T-helper 22 cell (primary cell): ENCODE measurements around the gene TOR2A.

Source experiments
- DNase-seq: peaks from one replicate; pipeline ENCODE4 v3.0.0-alpha.2; 2020; ENCODE audit warnings: low read depth

Gene TOR2A

DNA sequence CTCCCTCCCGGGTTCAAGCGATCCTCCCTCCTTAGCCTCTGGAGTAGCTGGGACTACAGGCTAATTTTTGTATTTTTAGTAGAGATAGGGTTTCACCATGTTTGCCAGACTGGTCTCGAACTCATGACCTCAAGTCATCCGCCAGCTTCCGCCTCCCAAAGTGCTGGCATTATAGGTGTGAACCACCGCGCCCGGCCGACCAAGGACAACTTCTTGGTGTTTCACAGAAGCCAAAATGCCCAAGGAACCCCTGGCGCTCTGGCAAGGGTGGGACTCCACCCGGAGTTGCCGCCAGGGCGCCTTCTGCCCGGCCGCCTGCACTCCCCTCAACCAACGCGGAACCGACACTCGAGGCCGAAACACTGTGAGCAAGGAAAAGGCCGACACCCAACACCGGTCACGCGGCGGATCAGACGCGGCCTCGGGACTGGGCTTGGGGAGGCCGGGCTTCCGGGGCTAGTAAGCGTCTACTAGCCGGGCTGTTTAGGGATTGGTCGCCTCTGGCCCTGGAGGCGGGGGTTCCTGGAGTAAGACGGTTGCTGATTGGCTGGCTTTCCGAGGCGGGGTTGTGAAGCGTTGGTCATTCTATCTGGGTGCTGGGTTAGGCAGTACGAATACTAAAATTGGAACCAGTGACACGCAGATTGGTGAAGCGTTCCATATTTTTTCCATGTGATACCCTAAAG lies 36.0 kb downstream of the TOR2A start:
- peak; percentile 70 for DNase-seq

DNA sequence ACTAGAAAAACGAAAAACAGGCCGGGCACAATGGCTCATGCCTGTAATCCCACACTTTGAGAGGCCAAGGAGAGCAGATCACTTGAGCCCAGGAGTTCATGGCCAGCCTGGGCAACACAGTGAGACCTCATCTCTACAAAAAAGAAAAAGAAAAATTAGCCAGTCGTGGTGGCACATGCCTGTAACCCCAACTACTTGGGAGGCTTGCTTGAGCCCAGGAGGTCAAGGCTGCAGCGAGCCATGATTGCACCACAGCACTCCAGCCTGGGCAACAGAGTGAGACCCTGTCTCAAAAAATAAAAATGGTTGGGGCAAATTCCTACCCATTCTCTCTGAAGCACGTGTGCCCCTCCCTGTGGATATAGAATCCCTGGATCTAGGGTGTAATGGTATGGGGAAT lies 36.7 kb downstream of the TOR2A start:
- no peak for DNase-seq

DNA sequence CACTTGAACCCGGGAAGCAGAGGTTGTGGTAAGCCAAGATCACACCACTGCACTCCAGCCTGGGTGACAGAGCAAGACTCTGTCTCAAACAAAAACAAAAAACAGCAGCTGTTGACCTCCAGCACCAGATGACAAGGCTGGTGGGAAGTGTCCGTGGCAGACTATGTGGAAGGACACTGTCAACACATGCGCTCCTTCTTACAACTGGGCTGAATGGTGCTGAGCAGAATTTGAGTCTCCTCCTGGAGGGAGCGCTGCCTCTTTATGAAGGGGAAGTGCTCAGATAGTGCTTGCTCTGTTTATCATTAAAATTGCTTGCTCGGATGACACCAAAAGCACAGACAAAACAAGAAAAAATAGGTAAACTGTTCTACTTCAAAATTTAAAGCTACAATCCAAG lies 37.5 kb downstream of the TOR2A start:
- DNase-seq = no peak

DNA sequence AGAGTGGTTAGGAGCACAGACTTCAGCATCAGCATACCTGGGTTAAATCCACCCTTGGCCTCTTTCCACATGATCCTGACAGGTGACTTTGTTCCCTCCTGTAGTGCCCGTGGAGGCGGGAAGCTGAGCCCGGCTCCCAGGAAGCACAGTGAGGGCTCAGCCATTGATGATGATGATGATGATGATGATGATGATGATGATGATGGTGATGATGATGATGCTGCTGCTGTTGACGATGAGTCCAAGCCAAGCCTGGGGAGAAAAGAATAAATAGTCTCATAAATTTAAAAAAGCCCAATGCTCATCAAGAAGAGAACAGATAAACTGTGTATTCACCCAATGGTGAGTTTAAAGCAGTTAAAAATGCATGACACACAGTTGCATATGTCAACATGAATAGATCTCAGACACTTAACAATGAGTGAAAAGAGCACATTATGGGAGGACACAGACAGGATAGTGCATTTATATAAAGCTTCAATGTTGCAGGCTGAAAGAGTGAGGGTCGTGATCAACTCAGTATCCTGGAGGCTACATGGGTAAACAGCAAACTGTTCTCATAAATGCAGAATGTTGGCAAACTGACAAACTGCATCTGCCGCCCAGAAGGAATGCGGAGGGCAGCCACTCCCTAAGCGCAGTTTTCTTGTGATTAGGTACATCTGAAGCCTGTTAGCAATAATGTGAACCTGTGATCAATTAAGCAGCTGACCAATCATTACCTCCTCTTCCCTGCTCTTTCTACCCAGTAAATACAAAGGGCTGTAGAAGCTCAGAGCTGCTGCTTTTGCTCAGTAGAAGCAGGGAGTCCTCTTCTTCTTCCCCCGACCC lies 40.0 kb downstream of the TOR2A start:
- DNase-seq = no peak

DNA sequence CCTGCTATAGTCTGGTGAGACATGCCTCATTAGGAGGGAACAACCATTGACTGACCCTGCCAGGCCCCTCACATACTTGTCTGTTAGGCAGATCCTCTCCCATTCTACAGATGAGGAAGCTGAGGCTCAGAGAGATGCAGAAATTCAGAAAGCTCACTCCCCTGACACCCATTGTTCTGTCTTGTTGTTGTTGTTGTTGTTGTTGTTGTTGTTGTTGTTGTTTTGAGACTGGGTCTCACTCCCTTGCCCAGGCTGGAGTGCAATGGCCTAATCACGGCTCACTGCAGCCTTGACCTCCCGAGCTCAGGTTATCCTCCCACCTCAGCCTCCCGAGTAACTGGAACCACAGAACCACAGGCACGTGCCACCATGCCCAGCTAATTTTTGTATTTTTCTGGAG lies 41.4 kb downstream of the TOR2A start:
- no peak for DNase-seq

DNA sequence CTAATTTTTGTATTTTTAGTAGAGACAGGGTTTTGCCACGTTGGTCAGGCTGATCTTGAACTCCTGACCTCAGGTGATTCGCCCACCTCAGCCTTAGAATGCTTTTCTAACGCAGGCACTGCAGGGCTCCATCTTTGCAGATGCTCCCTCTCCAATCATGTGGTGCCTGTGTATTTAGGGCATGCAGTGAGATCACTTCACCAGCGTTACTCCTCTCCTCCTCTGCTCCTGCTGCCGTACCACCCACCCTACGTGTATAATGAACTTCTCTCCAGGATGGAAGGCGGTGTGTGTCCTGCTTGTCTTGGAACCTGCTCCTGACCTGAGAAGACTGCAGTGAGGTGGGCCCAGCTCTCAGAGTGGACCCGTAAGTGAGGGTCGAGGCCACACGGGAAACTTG lies 42.0 kb downstream of the TOR2A start:
- no peak for DNase-seq

DNA sequence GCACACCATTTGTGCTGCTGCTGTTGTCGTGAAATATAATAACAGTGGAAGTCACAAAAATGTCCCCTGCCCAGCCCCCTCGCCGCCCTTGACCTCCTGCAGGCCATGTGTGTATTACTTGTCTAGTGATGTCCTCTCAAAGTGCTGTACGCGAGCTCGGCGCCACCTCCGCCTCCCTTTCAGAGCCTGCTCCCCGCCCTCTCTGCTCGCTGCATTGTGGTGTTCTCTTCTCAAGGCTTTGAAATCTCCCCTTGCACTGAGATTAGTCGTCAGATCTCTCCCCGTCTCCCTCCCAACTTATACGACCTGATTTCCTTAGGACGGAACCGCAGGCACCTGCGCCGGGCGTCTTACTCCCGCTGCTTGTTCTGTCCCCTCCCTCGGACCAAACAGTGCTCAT lies 43.0 kb downstream of the TOR2A start:
- no peak for DNase-seq

DNA sequence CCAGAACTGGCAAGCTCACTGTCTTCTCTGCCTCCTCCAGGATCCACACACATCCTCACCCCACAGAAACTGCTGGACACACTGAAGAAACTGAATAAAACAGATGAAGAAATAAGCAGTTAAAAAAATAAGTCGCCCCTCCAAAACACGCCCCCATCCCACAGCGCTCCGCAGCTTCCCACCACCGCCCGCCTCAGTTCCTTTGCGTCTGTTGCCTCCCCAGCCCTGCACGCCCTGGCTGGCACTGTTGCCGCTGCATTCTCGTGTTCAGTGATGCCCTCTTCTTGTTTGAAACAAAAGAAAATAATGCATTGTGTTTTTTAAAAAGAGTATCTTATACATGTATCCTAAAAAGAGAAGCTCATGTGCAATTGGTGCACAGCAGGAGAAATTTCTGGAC lies 44.4 kb downstream of the TOR2A start:
- DNase-seq = no peak

DNA sequence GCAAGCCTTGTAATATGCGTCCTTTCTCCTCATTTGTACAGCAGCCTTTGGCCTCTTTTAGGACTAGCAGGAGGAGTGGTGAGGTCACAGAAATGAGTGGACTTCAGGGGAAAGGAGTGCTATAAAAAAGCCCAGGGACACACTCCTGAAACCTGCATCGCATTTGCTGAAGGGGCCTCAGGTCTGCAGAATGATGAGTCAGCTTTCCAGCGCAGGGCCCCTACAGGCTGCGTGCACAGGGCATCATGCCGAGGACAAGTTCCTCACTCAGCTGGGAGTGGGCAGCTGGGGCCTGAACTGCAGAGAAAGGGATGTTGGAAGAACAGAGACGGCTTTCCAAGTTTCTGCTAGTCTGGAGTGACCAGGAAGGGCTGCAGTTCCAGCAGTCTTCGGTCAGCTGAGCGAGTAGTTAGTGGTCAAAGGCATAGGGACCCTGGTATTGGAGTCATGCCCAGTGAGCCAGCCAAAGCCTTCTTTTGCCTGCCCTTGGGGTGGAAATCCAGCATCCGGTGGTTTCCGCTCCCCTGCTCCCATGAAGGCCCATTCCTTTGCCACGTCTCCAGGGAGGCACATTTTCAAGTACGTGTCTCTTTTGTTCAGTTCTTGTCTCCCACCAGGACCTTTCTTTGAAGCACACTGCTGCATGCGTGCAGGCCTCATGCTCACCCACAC lies 45.6 kb downstream of the TOR2A start:
- no peak for DNase-seq

DNA sequence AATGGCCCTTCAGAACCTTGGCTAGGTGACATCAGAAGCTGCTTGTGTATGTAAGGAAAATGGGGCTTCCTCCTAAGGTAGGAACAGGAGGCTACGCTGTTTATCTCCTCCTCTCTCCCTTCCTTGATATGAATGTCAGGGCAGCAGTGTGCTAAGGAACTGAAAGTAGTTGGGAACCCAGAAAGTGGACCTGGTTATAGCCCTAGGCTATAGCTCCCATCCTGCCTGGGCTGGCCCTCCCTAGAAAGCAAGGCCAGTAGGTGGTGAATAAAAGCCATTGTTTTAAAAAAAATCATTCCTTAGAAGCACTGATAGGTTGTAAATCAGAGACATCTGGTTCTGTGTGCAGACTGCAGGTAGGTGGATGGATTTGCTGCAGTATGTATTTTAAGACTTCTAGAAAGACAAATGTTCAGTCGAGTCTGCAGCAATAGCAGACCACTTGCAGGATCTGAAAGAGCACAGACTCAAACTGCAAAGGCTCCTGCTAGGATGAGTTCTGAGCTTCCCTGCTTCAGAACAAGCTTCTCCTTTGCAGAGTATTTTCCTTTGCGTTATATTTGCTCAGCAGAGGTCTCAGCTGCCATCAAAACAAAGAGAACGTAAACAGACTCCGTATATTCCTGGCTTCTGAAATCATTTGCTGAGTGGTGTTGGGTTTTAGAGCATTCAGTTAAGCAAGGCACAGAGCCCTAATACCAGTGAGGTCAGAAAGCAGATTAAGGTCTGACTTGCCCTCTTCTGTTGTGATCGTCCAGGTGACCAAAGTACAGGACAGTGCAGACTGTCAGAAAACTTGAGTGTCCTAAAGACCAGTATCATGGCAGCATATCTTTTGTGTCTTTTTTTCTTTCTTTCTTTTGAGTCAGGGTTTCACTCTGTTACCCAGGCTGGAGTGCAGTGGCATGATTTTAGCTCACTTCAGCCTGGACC lies 48.4 kb downstream of the TOR2A start:
- no peak for DNase-seq

DNA sequence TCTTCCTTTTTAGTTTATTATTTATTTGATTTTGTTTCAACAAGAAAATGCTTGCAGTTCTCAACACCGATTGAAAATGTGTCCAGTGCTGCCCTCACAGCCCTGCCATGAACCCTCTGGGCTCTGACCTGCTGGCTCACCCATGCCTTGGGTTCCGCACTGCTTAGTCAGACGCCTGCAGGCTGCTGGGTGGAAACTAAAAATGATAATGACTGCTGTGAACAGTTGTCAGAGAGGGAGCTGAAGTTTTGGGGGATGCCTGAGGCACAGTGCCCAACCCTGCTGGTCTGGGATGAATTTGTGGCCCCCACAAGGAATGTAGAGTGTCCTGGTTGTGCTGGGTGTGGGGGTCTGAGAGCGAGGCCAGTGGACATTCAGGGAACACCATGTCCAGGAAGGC lies 50.5 kb downstream of the TOR2A start:
- no peak for DNase-seq

DNA sequence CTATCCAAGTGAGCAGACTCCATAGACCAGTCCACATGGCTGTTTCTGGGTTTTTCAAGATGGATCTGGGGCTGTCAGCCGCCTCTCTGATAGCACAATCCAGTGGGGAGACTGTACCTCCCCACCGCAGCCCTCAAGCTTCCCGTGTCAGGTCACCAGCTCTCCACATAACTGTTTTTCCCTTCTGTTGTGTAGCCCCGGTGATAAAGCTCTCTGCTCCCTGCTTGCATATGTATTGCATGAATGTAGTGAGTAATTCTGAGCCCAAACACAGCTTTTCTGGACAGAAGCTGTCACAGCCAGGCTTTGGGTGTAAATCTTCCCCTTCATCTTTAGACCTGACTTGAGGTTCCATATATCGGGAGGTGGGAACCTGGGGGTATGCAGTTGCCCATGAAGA lies 51.4 kb downstream of the TOR2A start:
- no peak for DNase-seq

DNA sequence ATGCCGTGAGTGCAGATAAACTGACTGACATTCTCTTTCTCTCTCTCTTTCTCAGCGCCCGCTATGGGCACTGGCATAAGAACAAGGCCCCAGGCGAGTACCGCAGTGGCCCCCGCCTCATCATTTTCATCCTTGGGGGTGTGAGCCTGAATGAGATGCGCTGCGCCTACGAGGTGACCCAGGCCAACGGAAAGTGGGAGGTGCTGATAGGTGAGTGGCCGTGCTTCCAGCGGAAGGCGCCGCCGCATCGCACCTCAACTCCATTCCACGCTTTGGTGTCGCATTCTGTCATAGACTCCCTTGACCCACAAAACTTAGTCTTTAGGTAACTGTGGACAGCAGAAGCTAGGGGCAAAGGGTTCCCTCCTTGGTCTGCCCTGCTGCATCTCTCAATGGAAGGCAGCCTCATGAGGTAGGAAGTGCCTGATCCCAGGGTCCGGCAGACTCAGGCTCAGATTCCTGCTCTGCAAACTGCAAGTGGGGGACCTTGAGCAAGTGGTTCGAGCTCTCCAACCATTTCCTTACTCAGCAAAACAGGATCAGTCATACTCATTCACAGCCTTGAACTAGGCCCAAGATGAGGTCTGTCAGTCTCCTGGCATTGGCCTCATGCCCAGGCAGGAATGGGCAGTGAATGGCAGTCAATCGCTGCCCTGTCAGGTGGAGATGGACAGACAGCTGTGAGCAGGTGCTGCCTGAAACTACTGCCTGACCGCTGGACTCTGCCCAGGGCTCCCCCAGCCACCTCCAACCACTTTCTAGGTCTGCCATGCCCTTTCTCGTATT lies 52.5 kb downstream of the TOR2A start:
- no peak for DNase-seq
